Common myeloid progenitor, CD34-positive (primary cell): ENCODE results near the gene PHOSPHO1.

ENCODE experiments used
- CTCF ChIA-PET: fragments of 350-600 bp; sonication (Branson Sonifier 250); formaldehyde crosslinking; loops from one replicate; lab custom pipeline; 2021; ENCODE audit warnings: antibody characterized with exemption; lab: Charles Lee
- POLR2A ChIA-PET: fragments of 350-600 bp; sonication (Branson Sonifier 250); formaldehyde crosslinking; loops from one replicate; lab custom pipeline; 2021; ENCODE audit warnings: antibody characterized with exemption; lab: Charles Lee
- DNase-seq, 3 donors: peaks; one replicate each; pipeline versions ENCODE4 v3.0.0 to v3.0.0-alpha.2; 2013
- H3K27ac ChIP-seq, 2 experiments: 1 replicate in 1 of 2; 2 replicates in 1 of 2; pipeline ENCODE4 v1.7.0; 2013; ENCODE audit warnings: inconsistent platforms in 2 of 2, low read length in 2 of 2, mild to moderate bottlenecking in 2 of 2, low read depth in 1 of 2, moderate library complexity in 1 of 2; ENCODE audit not compliant: severe bottlenecking in 2 of 2, insufficient read depth in 1 of 2, poor library complexity in 1 of 2
- H3K27me3 ChIP-seq, 5 experiments: replicated peaks in 2 of 5; 1 replicate in 3 of 5; 2 replicates in 2 of 5; pipeline versions ENCODE4 v1.6.1 to v1.7.0; 2013; ENCODE audit warnings: low read length in 4 of 5, mild to moderate bottlenecking in 2 of 5, moderate library complexity in 2 of 5, inconsistent platforms in 1 of 5; ENCODE audit not compliant: insufficient read depth in 5 of 5, control insufficient read depth in 4 of 5
- H3K36me3 ChIP-seq, 4 experiments: 1 replicate in 2 of 4; 2 replicates in 2 of 4; pipeline versions ENCODE4 v1.6.1 to v1.7.0; 2013; ENCODE audit warnings: low read length in 3 of 4, control low read depth in 1 of 4, mild to moderate bottlenecking in 1 of 4; ENCODE audit not compliant: control insufficient read depth in 4 of 4, insufficient read depth in 4 of 4
- H3K4me1 ChIP-seq, 4 experiments: 1 replicate in 3 of 4; 2 replicates in 1 of 4; pipeline versions ENCODE4 v1.6.1 to v1.7.1; 2013; ENCODE audit warnings: low read length in 3 of 4, mild to moderate bottlenecking in 3 of 4, control low read depth in 1 of 4, inconsistent platforms in 1 of 4, moderate library complexity in 1 of 4; ENCODE audit not compliant: control insufficient read depth in 4 of 4, insufficient read depth in 4 of 4; ENCODE audit errors: control extremely low read depth in 1 of 4
- H3K4me3 ChIP-seq, 7 experiments: 1 replicate in 4 of 7; 2 replicates in 3 of 7; pipeline versions ENCODE4 v1.5.1 to v1.7.0; 2013; ENCODE audit warnings: mild to moderate bottlenecking in 7 of 7, low read length in 6 of 7, moderate library complexity in 6 of 7, inconsistent platforms in 2 of 7, low read depth in 2 of 7, control low read depth in 1 of 7; ENCODE audit not compliant: insufficient read depth in 4 of 7, control insufficient read depth in 1 of 7; ENCODE audit errors: extremely low read depth in 1 of 7
- H3K9me3 ChIP-seq, 5 experiments: 1 replicate in 4 of 5; 2 replicates in 1 of 5; pipeline versions ENCODE4 v1.6.1 to v1.7.1; 2013; ENCODE audit warnings: low read length in 4 of 5, mild to moderate bottlenecking in 2 of 5, inconsistent platforms in 1 of 5, low read depth in 1 of 5, moderate library complexity in 1 of 5; ENCODE audit not compliant: control insufficient read depth in 4 of 5, insufficient read depth in 2 of 5; ENCODE audit errors: control extremely low read depth in 1 of 5
- WGBS: methylation state at CpG from one replicate; pipeline ENCODE4 v1.1.5; 2013; ENCODE audit not compliant: insufficient coverage; 5-methylcytosine and 5-hydroxymethylcytosine counted together

The PHOSPHO1 gene

DNA sequence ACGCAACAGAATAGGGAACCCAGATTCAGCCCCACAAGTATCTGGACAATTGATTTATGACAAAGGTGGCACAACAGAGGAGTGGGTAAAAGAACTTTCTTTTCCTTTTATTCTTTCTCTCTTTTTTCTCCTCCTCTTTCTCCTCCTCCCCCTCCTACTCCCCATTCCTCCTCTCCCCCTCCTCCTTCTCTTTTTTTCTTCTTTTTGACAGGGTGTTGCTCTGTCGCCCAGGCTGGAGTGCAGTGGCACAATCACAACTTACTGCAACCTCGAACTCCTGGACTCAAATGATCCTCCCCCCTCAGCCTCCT is 36.3 kb downstream of the PHOSPHO1 start:
- Histone ChIP-seq H3K27ac (no peak overlapping the region), H3K9me3 (no peaks in the 10 kb centered on the region), H3K27me3 (no peaks in the 10 kb centered on the region), H3K4me1 (peaks cover 0 to 30% (median 25%) of the 10 kb centered on the region in 4 experiments), H3K36me3 (no peaks in the 10 kb centered on the region), H3K4me3 (peak overlapping the region in 3 of 7 experiments; percentile 74 to 86 (median 81))
- WGBS, result 17% methylated on average over 1 of the region's 3 CpGs
- no peak for DNase-seq
- CTCF ChIA-PET, result interaction anchor here (1.1 to 6.2 kb wide), 5 partner anchors 8 to 97 kb away, joined by 3 to 68 read pairs (median 7); no protein-coding TSS in a partner anchor
- POLR2A ChIA-PET, result interaction anchor here (3.6 kb wide), 1 partner anchor 24 kb away, joined by 14 read pairs; no protein-coding TSS in a partner anchor

DNA sequence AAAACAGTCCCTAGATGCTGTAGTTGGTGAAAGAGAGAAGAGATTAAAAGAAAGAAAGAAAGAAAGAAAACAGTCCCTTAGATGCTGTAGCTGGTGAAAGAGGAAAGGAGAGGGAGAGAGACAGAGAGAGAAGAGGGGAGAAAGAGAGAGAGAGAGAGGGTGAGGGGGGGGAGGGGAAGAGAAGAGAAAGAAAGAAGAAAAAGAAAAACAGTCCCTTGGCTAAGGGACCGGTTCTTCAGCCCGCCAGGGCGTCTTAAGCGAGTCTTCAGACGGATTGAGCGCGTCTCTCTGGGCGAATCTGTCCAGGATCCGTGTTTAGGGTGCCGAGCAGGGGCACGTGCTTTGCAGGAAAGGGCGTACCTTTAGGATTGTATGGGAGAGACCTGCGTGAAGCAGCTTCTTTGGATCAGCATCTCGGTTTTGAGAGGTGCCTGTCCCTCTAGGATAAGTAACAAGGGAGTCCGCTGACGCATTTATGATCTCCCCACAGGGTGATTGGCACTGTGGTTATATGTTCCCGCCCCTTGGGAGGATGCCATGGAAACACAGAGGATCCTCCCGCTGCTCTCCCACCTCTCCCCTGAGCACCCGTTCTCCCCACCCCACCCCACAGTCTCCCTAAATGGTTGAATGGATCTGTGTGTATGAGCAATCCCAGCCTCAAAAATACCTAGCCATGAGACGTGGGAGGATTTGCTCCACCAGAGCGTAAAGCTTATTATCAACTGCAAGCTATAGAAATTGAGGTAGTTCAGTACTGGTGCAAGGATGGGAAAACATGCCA is 36.9 kb downstream of the PHOSPHO1 start:
- under 1% methylated on average over 16 of the region's 21 CpGs for WGBS
- DNase-seq, result peak; percentile 71 to 79 (median 79)
- Histone ChIP-seq H3K4me1 (peaks cover 0 to 30% (median 25%) of the 10 kb centered on the region in 4 experiments), H3K27ac (peak overlapping the region; percentile 95 to 97), H3K36me3 (no peaks in the 10 kb centered on the region), H3K9me3 (no peaks in the 10 kb centered on the region), H3K27me3 (no peaks in the 10 kb centered on the region), H3K4me3 (peak overlapping the region; percentile 65 to 86 (median 75))
- ChIA-PET POLR2A (interaction anchor here (0.8 to 3.6 kb wide), 2 partner anchors 17 to 24 kb away, joined by 4 to 14 read pairs; partner anchors contain the start of genes ABI3 and GNGT2), CTCF (interaction anchor here (0.7 to 6.2 kb wide), 5 partner anchors 9 to 33 kb away, joined by 3 to 68 read pairs (median 4); no protein-coding TSS in a partner anchor)

GRCh38 chr17:49191917-49192741 is 38.5 kb downstream of the PHOSPHO1 start:
- no peaks in the 10 kb centered on the region for H3K9me3 ChIP-seq
- peak overlapping the region; percentile 95 to 97 for H3K27ac ChIP-seq
- no peaks in the 10 kb centered on the region for H3K27me3 ChIP-seq
- ChIA-PET POLR2A (interaction anchor here (0.6 to 3.6 kb wide), 2 partner anchors 26 to 1162 kb away, joined by 3 to 14 read pairs; no protein-coding TSS in a partner anchor), CTCF (interaction anchor here (1.0 to 6.2 kb wide), 8 partner anchors 9 to 68 kb away, joined by 3 to 68 read pairs (median 6); no protein-coding TSS in a partner anchor)
- peak; percentile 87 to 94 (median 92) for DNase-seq
- WGBS, result 0% methylated on average over 49 of the region's 53 CpGs
- peaks cover 0 to 30% (median 25%) of the 10 kb centered on the region in 4 experiments for H3K4me1 ChIP-seq
- H3K36me3 ChIP-seq, result no peaks in the 10 kb centered on the region
- peak overlapping the region; percentile 65 to 86 (median 75) for H3K4me3 ChIP-seq

GRCh38 chr17:49191409-49191916 is 39.1 kb downstream of the PHOSPHO1 start:
- ChIA-PET POLR2A (interaction anchor here (3.6 kb wide), 1 partner anchor 27 kb away, joined by 14 read pairs; no protein-coding TSS in a partner anchor), CTCF (interaction anchor here (1.2 to 6.2 kb wide), 7 partner anchors 9 to 67 kb away, joined by 3 to 68 read pairs (median 7); no protein-coding TSS in a partner anchor)
- H3K4me1 ChIP-seq, result peaks cover 0 to 30% (median 25%) of the 10 kb centered on the region in 4 experiments
- H3K9me3 ChIP-seq, result no peaks in the 10 kb centered on the region
- H3K27me3 ChIP-seq, result no peaks in the 10 kb centered on the region
- H3K36me3 ChIP-seq, result no peaks in the 10 kb centered on the region
- peak overlapping the region; percentile 95 to 97 for H3K27ac ChIP-seq
- WGBS, result 0% methylated on average over 4 of the region's 8 CpGs
- DNase-seq, result peak in 2 of 3 donors; percentile 84 to 89
- peak overlapping the region in 6 of 7 experiments; percentile 70 to 86 (median 76) for H3K4me3 ChIP-seq

GRCh38 chr17:49190932-49191331 is 39.7 kb downstream of the PHOSPHO1 start:
- Histone ChIP-seq H3K27me3 (no peaks in the 10 kb centered on the region), H3K4me3 (peak overlapping the region in 3 of 7 experiments; percentile 10 to 19 (median 11)), H3K4me1 (peaks cover 0 to 30% (median 25%) of the 10 kb centered on the region in 4 experiments), H3K27ac (peak overlapping the region in 1 of 2 experiments; percentile 97), H3K36me3 (no peaks in the 10 kb centered on the region), H3K9me3 (peaks cover 0 to under 1% (median 0%) of the 10 kb centered on the region in 5 experiments)
- 87% methylated on average over 2 of the region's 4 CpGs for WGBS
- peak; percentile 3 to 62 (median 50) for DNase-seq
- POLR2A ChIA-PET, result interaction anchor here (3.6 kb wide), 1 partner anchor 27 kb away, joined by 14 read pairs; no protein-coding TSS in a partner anchor
- CTCF ChIA-PET, result interaction anchor here (1.3 to 6.2 kb wide), 4 partner anchors 10 to 67 kb away, joined by 3 to 68 read pairs (median 18); no protein-coding TSS in a partner anchor

DNA sequence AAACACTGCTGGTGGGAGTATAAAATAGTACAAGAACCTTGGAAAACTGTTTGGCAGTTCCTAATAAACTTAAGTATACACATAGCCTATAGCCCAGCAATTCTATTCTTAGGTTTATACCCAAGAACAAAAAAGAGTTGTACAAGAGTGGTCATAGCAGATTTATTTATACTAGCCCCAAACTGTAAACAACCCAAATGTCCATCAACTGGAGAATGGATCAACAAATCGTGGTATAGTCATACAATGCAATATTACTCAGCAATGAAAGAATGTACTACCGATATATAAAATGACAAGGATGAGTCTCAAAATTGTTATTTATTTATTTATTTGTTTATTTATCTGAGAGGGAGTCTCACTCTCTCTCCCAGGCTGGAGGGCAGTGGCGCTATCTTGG is 43.3 kb downstream of the PHOSPHO1 start:
- ChIA-PET POLR2A (no interaction called here), CTCF (no interaction called here)
- no peak overlapping the region for H3K27ac ChIP-seq
- H3K27me3 ChIP-seq, result no peaks in the 10 kb centered on the region
- WGBS, result 100% methylated on average over 1 of the region's 3 CpGs
- peaks cover 0 to 16% (median 11%) of the 10 kb centered on the region in 4 experiments for H3K4me1 ChIP-seq
- H3K9me3 ChIP-seq, result peaks cover 0 to 19% (median 6%) of the 10 kb centered on the region in 5 experiments
- no peaks in the 10 kb centered on the region for H3K36me3 ChIP-seq
- H3K4me3 ChIP-seq, result no peak overlapping the region
- no peak for DNase-seq
